Mammary epithelial cell (primary cell): Measurements from ENCODE around the gene TMEM255B.

Experiments
- CTCF ChIP-seq, 2 donors: IDR thresholded peaks in 1 of 2; conservative IDR thresholded peaks in 1 of 2; 2 replicates each; pipeline ENCODE4 v1.5.1; 2011 to 2012; ENCODE audit warnings: inconsistent platforms in 2 of 2, low read length in 2 of 2, mild to moderate bottlenecking in 2 of 2, control low read depth in 1 of 2, low read depth in 1 of 2; ENCODE audit not compliant: insufficient read depth in 1 of 2; ENCODE audit errors: extremely low read depth in 1 of 2
- EZH2 ChIP-seq: IDR thresholded peaks from 2 replicates; pipeline ENCODE4 v1.6.1; 2012; ENCODE audit warnings: low read length, inconsistent platforms, borderline replicate concordance

DNA sequence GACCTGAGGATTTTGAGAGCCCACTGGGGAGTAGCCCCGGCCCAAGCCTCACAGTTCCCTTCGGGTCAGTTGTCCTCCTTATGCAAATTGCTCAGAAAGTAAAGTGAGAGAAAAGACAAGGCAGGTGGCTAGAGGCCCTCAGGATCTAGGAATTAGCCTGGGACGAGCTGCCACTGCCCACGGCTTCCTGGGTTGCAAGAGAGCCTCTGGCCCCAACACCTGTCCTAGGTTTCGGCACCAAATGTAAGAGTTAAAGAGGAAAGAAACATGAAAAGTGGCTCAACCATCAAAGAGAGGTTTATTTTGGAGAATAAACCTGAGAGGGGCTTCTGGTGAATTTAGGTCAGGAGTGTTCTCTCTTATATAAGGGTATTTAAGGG, 25.6 kb downstream of the TMEM255B start:
- TF ChIP-seq CTCF (conservative IDR thresholded peaks at IDR 0.05 in 1 of 2, IDR thresholded peaks at IDR 0.05 in 1 of 2; ENCODE audit: extremely low read depth in 1 of 2, insufficient read depth in 1 of 2, low read depth in 1 of 2, low read length in 2 of 2) (no peak), EZH2 (no peak)
